H9 (cell line): ENCODE data around the gene OR4F15. TPM values are rescaled to one million over a fixed set of nuclear protein-coding genes. Genes with fewer than 3 reads are reported as not detected.

Experiments
- DNase-seq: peaks from one replicate; pipeline ENCODE4 v3.0.0-alpha.2; 2017
- H2AFZ ChIP-seq: one replicate; pipeline ENCODE4 v1.6.1; 2013; ENCODE audit warnings: mild to moderate bottlenecking, low read length, control low read depth, moderate library complexity
- H2AK5ac ChIP-seq: 2 replicates; pipeline ENCODE4 v1.6.1; 2013; ENCODE audit warnings: low read length, control low read depth, mixed read lengths; ENCODE audit not compliant: insufficient read length
- H2BK120ac ChIP-seq: one replicate; pipeline ENCODE4 v1.6.1; 2013; ENCODE audit warnings: low read depth, mild to moderate bottlenecking, low read length, control low read depth, inconsistent platforms; ENCODE audit not compliant: poor library complexity, severe bottlenecking
- H2BK12ac ChIP-seq: 2 replicates; pipeline ENCODE4 v1.6.1; 2013; ENCODE audit warnings: low read length, control low read depth, mixed read lengths, low read depth; ENCODE audit not compliant: insufficient read length
- H2BK15ac ChIP-seq: 2 replicates; pipeline ENCODE4 v1.6.1; 2013; ENCODE audit warnings: low read depth, low read length, control low read depth
- H2BK20ac ChIP-seq: one replicate; pipeline ENCODE4 v1.6.1; 2013; ENCODE audit warnings: low read depth, mild to moderate bottlenecking, low read length, control low read depth, inconsistent platforms; ENCODE audit not compliant: poor library complexity, severe bottlenecking
- H2BK5ac ChIP-seq: 2 replicates; pipeline ENCODE4 v1.6.1; 2013; ENCODE audit warnings: low read length, control low read depth, mixed read lengths; ENCODE audit not compliant: insufficient read length
- H3K14ac ChIP-seq: 2 replicates; pipeline ENCODE4 v1.6.1; 2013; ENCODE audit warnings: low read length, control low read depth; ENCODE audit not compliant: insufficient read depth
- H3K18ac ChIP-seq: 2 replicates; pipeline ENCODE4 v1.6.1; 2013; ENCODE audit warnings: low read depth, mild to moderate bottlenecking, mixed read lengths, low read length, control low read depth; ENCODE audit not compliant: insufficient read length
- H3K23ac ChIP-seq: 2 replicates; pipeline ENCODE4 v1.6.1; 2013; ENCODE audit warnings: low read length, control low read depth, mixed read lengths, low read depth; ENCODE audit not compliant: insufficient read length
- H3K23me2 ChIP-seq: 2 replicates; pipeline ENCODE4 v1.6.1; 2013; ENCODE audit warnings: low read depth, mild to moderate bottlenecking, mixed read lengths, low read length, control low read depth; ENCODE audit not compliant: insufficient read length, poor library complexity, severe bottlenecking
- H3K27ac ChIP-seq: 2 replicates; pipeline ENCODE4 v1.5.1; 2013; ENCODE audit warnings: low read length, control low read depth, mixed read lengths, low read depth; ENCODE audit not compliant: insufficient read length
- H3K27me3 ChIP-seq: 2 replicates; pipeline ENCODE4 v1.6.1; 2013; ENCODE audit warnings: low read length, control low read depth, inconsistent platforms; ENCODE audit not compliant: insufficient read depth
- H3K4ac ChIP-seq: 2 replicates; pipeline ENCODE4 v1.6.1; 2013; ENCODE audit warnings: low read depth, mild to moderate bottlenecking, control low read depth, inconsistent platforms, low read length, moderate library complexity
- H3K4me1 ChIP-seq: 2 replicates; pipeline ENCODE4 v1.6.1; 2013; ENCODE audit warnings: low read length, control low read depth, inconsistent platforms; ENCODE audit not compliant: insufficient read depth
- H3K4me2 ChIP-seq: 2 replicates; pipeline ENCODE4 v1.6.1; 2013; ENCODE audit warnings: low read length, control low read depth, mixed read lengths; ENCODE audit not compliant: insufficient read length, insufficient read depth
- H3K56ac ChIP-seq: 2 replicates; pipeline ENCODE4 v1.6.1; 2013; ENCODE audit warnings: low read depth, mild to moderate bottlenecking, mixed read lengths, low read length, control low read depth; ENCODE audit not compliant: insufficient read length
- H3K79me1 ChIP-seq: 2 replicates; pipeline ENCODE4 v1.6.1; 2013; ENCODE audit warnings: low read depth, mild to moderate bottlenecking, moderate library complexity, low read length, control low read depth, inconsistent platforms; ENCODE audit not compliant: insufficient read depth, poor library complexity, severe bottlenecking
- H3K79me2 ChIP-seq: 2 replicates; pipeline ENCODE4 v1.6.1; 2013; ENCODE audit warnings: low read length, control low read depth, inconsistent platforms; ENCODE audit not compliant: insufficient read depth
- H3K9ac ChIP-seq: 2 replicates; pipeline ENCODE4 v1.6.1; 2013; ENCODE audit warnings: low read length, control low read depth, mixed read lengths; ENCODE audit not compliant: insufficient read length; ENCODE audit errors: extremely low read depth
- H3K9me3 ChIP-seq: one replicate; pipeline ENCODE4 v1.6.1; 2013; ENCODE audit warnings: low read depth, low read length, inconsistent platforms; ENCODE audit not compliant: control insufficient read depth
- H3T11ph ChIP-seq: one replicate; pipeline ENCODE4 v1.6.1; 2013; ENCODE audit warnings: mild to moderate bottlenecking, low read length, control low read depth, inconsistent platforms
- H4K20me1 ChIP-seq: one replicate; pipeline ENCODE4 v1.6.1; 2013; ENCODE audit not compliant: control insufficient read depth, insufficient read length, insufficient read depth
- H4K5ac ChIP-seq: 2 replicates; pipeline ENCODE4 v1.6.1; 2013; ENCODE audit warnings: low read depth, mild to moderate bottlenecking, mixed read lengths, low read length, control low read depth; ENCODE audit not compliant: insufficient read length
- H4K8ac ChIP-seq: replicated peaks from 2 replicates; pipeline ENCODE4 v1.6.1; 2013; ENCODE audit warnings: low read length, control low read depth, mixed read lengths, low read depth; ENCODE audit not compliant: insufficient read length
- H4K91ac ChIP-seq: 2 replicates; pipeline ENCODE4 v1.6.1; 2013; ENCODE audit warnings: low read depth, mild to moderate bottlenecking, moderate library complexity, mixed read lengths, low read length, control low read depth; ENCODE audit not compliant: insufficient read length
- H3K27ac Mint-ChIP-seq, 3 experiments: 2 replicates in 2 of 3; 3 replicates in 1 of 3; pipeline ENCODE4 v1.8.0; 2020 to 2021; ENCODE audit warnings: mixed read lengths in 3 of 3, mild to moderate bottlenecking in 1 of 3, moderate library complexity in 1 of 3
- H3K27me3 Mint-ChIP-seq: 2 replicates; pipeline ENCODE4 v1.8.0; 2021; ENCODE audit warnings: low read depth, mild to moderate bottlenecking, moderate library complexity, mixed read lengths
- H3K36me3 Mint-ChIP-seq, 3 experiments: 2 replicates in 2 of 3; 3 replicates in 1 of 3; pipeline ENCODE4 v1.8.0; 2020 to 2021; ENCODE audit warnings: low read depth in 3 of 3, mixed read lengths in 3 of 3; ENCODE audit not compliant: insufficient read depth in 1 of 3
- H3K4me1 Mint-ChIP-seq, 2 experiments: 2 replicates each; pipeline ENCODE4 v1.8.0; 2020; ENCODE audit warnings: mixed read lengths in 2 of 2
- H3K4me3 Mint-ChIP-seq, 2 experiments: 2 replicates in 1 of 2; 3 replicates in 1 of 2; pipeline ENCODE4 v1.8.0; 2020 to 2021; ENCODE audit warnings: mild to moderate bottlenecking in 2 of 2, mixed read lengths in 2 of 2, moderate library complexity in 1 of 2
- H3K9me3 Mint-ChIP-seq, 2 experiments: 2 replicates in 1 of 2; 3 replicates in 1 of 2; pipeline ENCODE4 v1.8.0; 2020; ENCODE audit warnings: mild to moderate bottlenecking in 2 of 2, mixed read lengths in 2 of 2, moderate library complexity in 1 of 2
- CTCF ChIP-seq: fragments of 200-600 bp; sonication (generic); conservative IDR thresholded peaks from 3 replicates; pipeline ENCODE4 v1.8.0; 2021; ENCODE audit warnings: antibody characterized with exemption, mild to moderate bottlenecking
- WGBS: extraction: QIAGEN DNeasy Blood & Tissue Kit; methylation state at CpG from one replicate; pipeline ENCODE4 v1.1.7; 2013; ENCODE audit warnings: missing lambda C conversion rate, low lambda C conversion rate, mixed read lengths; ENCODE audit not compliant: insufficient read length; ENCODE audit errors: extremely low coverage; 5-methylcytosine and 5-hydroxymethylcytosine counted together
- total RNA-seq: library from RNA; stranded (reverse); gene quantifications from 2 replicates; pipeline ENCODE4 v1.2.1, GENCODE V29; 2021

OR4F15 gene
- total RNA-seq, 1 experiment from 2014 or later = not detected

DNA sequence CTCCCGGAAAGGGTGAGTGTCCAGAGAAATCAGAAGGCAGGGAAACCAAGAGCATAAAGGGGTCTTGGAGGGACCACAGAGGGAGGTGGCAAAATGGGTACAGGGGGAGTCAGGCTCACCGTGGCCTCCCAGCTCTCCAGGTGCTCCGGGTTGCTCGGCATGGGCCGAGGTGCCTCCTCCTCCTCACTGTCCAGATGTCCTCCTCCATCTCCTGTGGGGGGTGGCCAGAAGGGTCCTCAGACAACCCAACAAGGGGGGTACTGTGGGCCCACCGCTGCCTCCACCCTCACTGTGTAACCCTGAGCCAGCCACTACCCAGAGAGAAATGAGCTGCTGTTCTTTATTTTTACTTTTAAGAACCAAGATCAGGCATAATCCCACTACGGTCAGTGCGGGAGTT lies 39.1 kb upstream of the OR4F15 start:
- Histone ChIP-seq H2BK15ac (no peak overlapping the region), H2AK5ac (no peak overlapping the region), H3K9me3 (no peaks in the 10 kb centered on the region), H2BK5ac (no peak overlapping the region), H3K14ac (no peak overlapping the region), H3K27ac (no peak overlapping the region), H3K23me2 (no peaks in the 10 kb centered on the region), H3K79me1 (no peaks in the 10 kb centered on the region), H2BK20ac (no peak overlapping the region), H4K20me1 (no peaks in the 10 kb centered on the region), H2BK120ac (no peak overlapping the region), H3K56ac (no peak overlapping the region), H3K23ac (no peak overlapping the region), H3K9ac (no peak overlapping the region), H3K4me1 (no peaks in the 10 kb centered on the region), H3K27me3 (peaks cover 2% of the 10 kb centered on the region; the same call in 1 of the 2 replicates), H3K18ac (no peak overlapping the region), H3K4ac (no peak overlapping the region), H3T11ph (no peak overlapping the region), H2AFZ (no peak overlapping the region), H3K4me2 (no peak overlapping the region), H4K8ac (no peak overlapping the region), H4K91ac (no peak overlapping the region), H3K79me2 (no peaks in the 10 kb centered on the region; the same call in 1 of the 2 replicates), H2BK12ac (no peak overlapping the region), H4K5ac (no peak overlapping the region)
- peaks cover 0 to 3% of the 10 kb centered on the region in 2 experiments; a peak in 2 of 5 replicates for H3K9me3 Mint-ChIP-seq
- H3K4me1 Mint-ChIP-seq = peaks cover 0 to 2% of the 10 kb centered on the region in 2 experiments; a peak in 1 of 4 replicates
- H3K36me3 Mint-ChIP-seq = no peaks in the 10 kb centered on the region
- DNase-seq = no peak
- H3K27ac Mint-ChIP-seq = no peak overlapping the region
- no CpG with 5 or more reads among the region's 8 CpGs for WGBS
- H3K27me3 Mint-ChIP-seq = peaks cover 11% of the 10 kb centered on the region
- no peak overlapping the region for H3K4me3 Mint-ChIP-seq
- TF ChIP-seq CTCF = no peak
